Endometrial microvascular endothelial cells (primary cell): ENCODE results near the gene TSPAN18. TPM values are rescaled to one million over a fixed set of nuclear protein-coding genes. Genes with fewer than 3 reads are reported as not detected.

Experiments used
- in situ Hi-C: cut with HindIII; loops from 2 replicates; pipeline ENCODE4 v1.10.0; 2017; ENCODE audit warnings: low sequenced_read_pairs, low pct_unique_long_range_greater_than_20kb; ENCODE audit errors: inconsistent ontology term
- total RNA-seq: library from RNA; depleted of rRNA; stranded (reverse); fragments of >200 nt; gene quantifications from one replicate; pipeline ENCODE4 v1.2.3, GENCODE V29; 2015; ENCODE audit errors: inconsistent ontology term

TSPAN18 gene
- total RNA-seq, 1 donor from 2014 or later = 21.4 TPM

GRCh38 chr11:44752300-44752699, 25.5 kb downstream of the TSPAN18 start:
- in situ Hi-C loops = loop anchor here (25.0 kb wide), 1 partner anchor 115 kb away; no protein-coding TSS in a partner anchor

GRCh38 chr11:44752713-44753112, 26.0 kb downstream of the TSPAN18 start:
- in situ Hi-C loops = loop anchor here (25.0 kb wide), 1 partner anchor 115 kb away; no protein-coding TSS in a partner anchor

- in situ Hi-C loops = loop anchor here (25.0 kb wide), 1 partner anchor 117 kb away; no protein-coding TSS in a partner anchor
These were observed 27.3 kb downstream of the TSPAN18 start for GRCh38 chr11:44753961-44754645.

GRCh38 chr11:44754876-44755555, 28.3 kb downstream of the TSPAN18 start:
- in situ Hi-C loops = loop anchor here (25.0 kb wide), 1 partner anchor 118 kb away; no protein-coding TSS in a partner anchor

- in situ Hi-C loops = loop anchor here (25.0 kb wide), 1 partner anchor 119 kb away; no protein-coding TSS in a partner anchor
These were observed 29.1 kb downstream of the TSPAN18 start for GRCh38 chr11:44755556-44756523.

- in situ Hi-C loops = loop anchor here (25.0 kb wide), 1 partner anchor 122 kb away; no protein-coding TSS in a partner anchor
These were observed 32.2 kb downstream of the TSPAN18 start for GRCh38 chr11:44758983-44759382.

GRCh38 chr11:44759743-44760476, 33.1 kb downstream of the TSPAN18 start:
- in situ Hi-C loops = loop anchor here (25.0 kb wide), 1 partner anchor 123 kb away; no protein-coding TSS in a partner anchor

- in situ Hi-C loops = loop anchor here (25.0 kb wide), 1 partner anchor 123 kb away; no protein-coding TSS in a partner anchor
These were observed 33.7 kb downstream of the TSPAN18 start for GRCh38 chr11:44760477-44760872.

- in situ Hi-C loops = loop anchor here (25.0 kb wide), 1 partner anchor 124 kb away; no protein-coding TSS in a partner anchor
These were observed 34.3 kb downstream of the TSPAN18 start for GRCh38 chr11:44760917-44761550.

GRCh38 chr11:44761551-44761961, 34.8 kb downstream of the TSPAN18 start:
- in situ Hi-C loops = loop anchor here (25.0 kb wide), 1 partner anchor 124 kb away; no protein-coding TSS in a partner anchor

- in situ Hi-C loops = loop anchor here (25.0 kb wide), 1 partner anchor 126 kb away; no protein-coding TSS in a partner anchor
These were observed 36.5 kb downstream of the TSPAN18 start for GRCh38 chr11:44763121-44763820.

GRCh38 chr11:44764583-44764982, 37.8 kb downstream of the TSPAN18 start:
- in situ Hi-C loops = loop anchor here (25.0 kb wide), 1 partner anchor 127 kb away; no protein-coding TSS in a partner anchor

- in situ Hi-C loops = loop anchor here (25.0 kb wide), 1 partner anchor 128 kb away; no protein-coding TSS in a partner anchor
These were observed 38.3 kb downstream of the TSPAN18 start for GRCh38 chr11:44765026-44765595.

- in situ Hi-C loops = loop anchor here (25.0 kb wide), 1 partner anchor 128 kb away; no protein-coding TSS in a partner anchor
These were observed 38.9 kb downstream of the TSPAN18 start for GRCh38 chr11:44765676-44766075.

GRCh38 chr11:44766112-44766971, 39.6 kb downstream of the TSPAN18 start:
- in situ Hi-C loops = loop anchor here (25.0 kb wide), 1 partner anchor 129 kb away; no protein-coding TSS in a partner anchor
